GM12874 (cell line): Measurements from ENCODE around the gene OCLN.

Source experiments
- TF ChIP-seq, protein P1 (sequence below): IDR thresholded peaks from 2 replicates; pipeline ENCODE4 v1.5.1; 2011; ENCODE audit warnings: low read depth, mild to moderate bottlenecking, control low read depth, low read length, moderate library complexity; ENCODE audit not compliant: insufficient read depth

The OCLN gene

DNA sequence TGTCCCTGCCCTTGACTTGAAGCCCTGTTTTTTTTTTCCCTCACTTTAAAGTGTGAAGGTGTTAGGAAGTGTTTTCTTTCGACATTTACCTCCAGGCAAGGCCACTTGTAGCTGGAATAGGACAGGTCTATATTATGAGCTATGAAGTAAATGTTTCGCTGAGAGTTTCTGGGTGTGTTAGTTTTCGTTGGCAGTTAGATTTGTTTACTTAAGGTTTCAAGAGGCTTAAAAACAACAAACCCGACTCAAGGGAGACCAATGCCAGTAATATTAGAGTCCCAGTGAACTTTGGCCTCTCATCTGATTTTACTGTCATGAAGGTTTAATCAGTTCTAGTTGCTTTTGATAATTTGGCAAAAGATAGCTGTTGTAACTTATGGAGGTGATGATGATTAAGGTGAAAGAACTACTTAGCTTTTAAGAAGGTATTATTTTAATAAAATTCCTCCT, 25.2 kb downstream of the OCLN start:
- TF ChIP-seq, protein P1, sequence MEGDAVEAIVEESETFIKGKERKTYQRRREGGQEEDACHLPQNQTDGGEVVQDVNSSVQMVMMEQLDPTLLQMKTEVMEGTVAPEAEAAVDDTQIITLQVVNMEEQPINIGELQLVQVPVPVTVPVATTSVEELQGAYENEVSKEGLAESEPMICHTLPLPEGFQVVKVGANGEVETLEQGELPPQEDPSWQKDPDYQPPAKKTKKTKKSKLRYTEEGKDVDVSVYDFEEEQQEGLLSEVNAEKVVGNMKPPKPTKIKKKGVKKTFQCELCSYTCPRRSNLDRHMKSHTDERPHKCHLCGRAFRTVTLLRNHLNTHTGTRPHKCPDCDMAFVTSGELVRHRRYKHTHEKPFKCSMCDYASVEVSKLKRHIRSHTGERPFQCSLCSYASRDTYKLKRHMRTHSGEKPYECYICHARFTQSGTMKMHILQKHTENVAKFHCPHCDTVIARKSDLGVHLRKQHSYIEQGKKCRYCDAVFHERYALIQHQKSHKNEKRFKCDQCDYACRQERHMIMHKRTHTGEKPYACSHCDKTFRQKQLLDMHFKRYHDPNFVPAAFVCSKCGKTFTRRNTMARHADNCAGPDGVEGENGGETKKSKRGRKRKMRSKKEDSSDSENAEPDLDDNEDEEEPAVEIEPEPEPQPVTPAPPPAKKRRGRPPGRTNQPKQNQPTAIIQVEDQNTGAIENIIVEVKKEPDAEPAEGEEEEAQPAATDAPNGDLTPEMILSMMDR = no peak

GRCh38 chr5:69519285-69519684, 26.7 kb downstream of the OCLN start:
- TF ChIP-seq, protein P1 = no peak

DNA sequence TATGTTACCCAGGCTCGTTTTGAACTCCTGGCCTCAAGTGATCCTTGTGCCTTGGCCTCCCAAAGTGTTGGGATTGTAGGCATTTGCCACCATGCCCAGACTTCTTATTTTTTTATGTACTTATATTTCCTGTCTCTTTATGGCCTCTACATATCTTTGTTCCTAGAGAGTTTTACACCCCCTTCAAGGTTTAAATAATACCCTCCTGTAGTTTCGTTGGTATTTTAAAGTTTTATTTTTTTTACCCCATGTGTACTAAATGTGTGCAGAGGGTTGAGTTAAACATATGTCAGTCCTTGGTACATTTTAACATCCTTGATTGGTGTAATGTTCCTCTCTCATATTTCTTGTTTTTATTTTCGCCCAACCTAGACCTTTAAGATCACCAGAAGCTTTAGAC, 29.4 kb downstream of the OCLN start:
- TF ChIP-seq, protein P1 = no peak

DNA sequence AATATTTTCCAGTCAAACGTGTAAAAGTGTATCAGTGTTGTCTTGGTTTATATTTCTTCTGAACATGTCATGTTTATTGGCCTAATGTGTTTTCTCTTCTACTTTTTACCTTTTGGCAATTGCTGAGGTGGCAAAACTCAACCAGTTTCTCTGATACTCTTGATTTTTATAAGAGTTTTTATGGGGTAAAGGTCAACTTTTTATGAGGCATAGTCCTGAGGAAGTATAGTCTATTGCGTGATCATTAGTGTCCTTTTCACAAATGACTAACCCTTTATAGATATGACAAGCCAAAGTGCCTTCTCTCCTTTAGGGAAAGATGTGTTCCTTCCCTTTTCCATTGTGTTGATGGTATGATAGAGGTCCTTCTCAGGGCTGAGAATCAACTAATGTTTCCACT, 32.9 kb downstream of the OCLN start:
- TF ChIP-seq, protein P1 = no peak

DNA sequence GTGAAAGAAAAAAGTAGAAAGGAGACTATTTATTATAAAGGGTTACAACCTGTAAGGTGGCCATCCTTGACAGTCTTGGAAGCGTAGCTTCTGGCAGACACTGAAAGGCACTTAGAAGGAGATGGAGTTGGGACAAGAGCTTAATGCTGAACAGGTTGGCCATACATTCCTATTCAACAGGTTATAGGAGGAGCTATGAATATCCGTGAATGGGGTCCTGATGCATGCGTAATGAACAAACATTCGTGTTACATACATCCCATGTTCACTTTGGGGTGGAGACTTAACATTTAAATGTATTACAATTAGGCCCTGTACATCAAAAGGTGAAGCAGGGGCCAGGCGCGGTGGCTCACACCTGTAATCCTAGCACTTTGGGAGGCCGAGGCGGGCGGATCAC, 34.1 kb downstream of the OCLN start:
- TF ChIP-seq, protein P1 = no peak

- TF ChIP-seq, protein P1 = no peak
These were observed 34.7 kb downstream of the OCLN start for GRCh38 chr5:69527128-69527770.

GRCh38 chr5:69528035-69528434, 35.4 kb downstream of the OCLN start:
- TF ChIP-seq, protein P1 = no peak
